GM18508 (cell line): Measurements from ENCODE around the gene SNTG2.

Source experiments
- ATAC-seq: cut with Tn5 transposase; IDR thresholded peaks from one replicate; pipeline ENCODE4 v1.9.1; 2021; ENCODE audit warnings: moderate number of reproducible peaks; ENCODE audit not compliant: insufficient read depth, unreplicated experiment

Gene SNTG2

GRCh38 chr2:1041012-1041805 is 90.6 kb downstream of the SNTG2 start:
- no peak for ATAC-seq

GRCh38 chr2:1045109-1045508 is 94.5 kb downstream of the SNTG2 start:
- peak; percentile 77 for ATAC-seq

GRCh38 chr2:1046067-1046466 is 95.4 kb downstream of the SNTG2 start:
- ATAC-seq, result no peak

GRCh38 chr2:1047485-1047884 is 96.8 kb downstream of the SNTG2 start:
- no peak for ATAC-seq

- no peak for ATAC-seq
These were observed 99.0 kb downstream of the SNTG2 start for GRCh38 chr2:1049691-1050090.

GRCh38 chr2:1051075-1051474 is 100.4 kb downstream of the SNTG2 start:
- ATAC-seq, result no peak

- ATAC-seq, result no peak
These were observed 102.1 kb downstream of the SNTG2 start for GRCh38 chr2:1052771-1053191.

GRCh38 chr2:1053786-1054185 is 103.1 kb downstream of the SNTG2 start:
- no peak for ATAC-seq

- no peak for ATAC-seq
These were observed 103.8 kb downstream of the SNTG2 start for GRCh38 chr2:1054399-1054798.

GRCh38 chr2:1055014-1055595 is 104.5 kb downstream of the SNTG2 start:
- no peak for ATAC-seq

GRCh38 chr2:1060372-1060771 is 109.7 kb downstream of the SNTG2 start:
- no peak for ATAC-seq

- ATAC-seq, result no peak
These were observed 110.3 kb downstream of the SNTG2 start for GRCh38 chr2:1060987-1061386.

GRCh38 chr2:1068241-1068640 is 117.6 kb downstream of the SNTG2 start:
- ATAC-seq, result no peak

- no peak for ATAC-seq
These were observed 118.2 kb downstream of the SNTG2 start for GRCh38 chr2:1068822-1069221.

- ATAC-seq, result no peak
These were observed 119.2 kb downstream of the SNTG2 start for GRCh38 chr2:1069847-1070246.

GRCh38 chr2:1070601-1071000 is 120.0 kb downstream of the SNTG2 start:
- no peak for ATAC-seq

GRCh38 chr2:1071650-1072049 is 121.0 kb downstream of the SNTG2 start:
- ATAC-seq, result no peak

- no peak for ATAC-seq
These were observed 121.6 kb downstream of the SNTG2 start for GRCh38 chr2:1072250-1072649.

GRCh38 chr2:1077911-1078310 is 127.3 kb downstream of the SNTG2 start:
- ATAC-seq, result no peak

- ATAC-seq, result no peak
These were observed 127.7 kb downstream of the SNTG2 start for GRCh38 chr2:1078326-1078725.

GRCh38 chr2:1079873-1080799 is 129.5 kb downstream of the SNTG2 start:
- no peak for ATAC-seq
